GM06990 (cell line): Measurements from ENCODE around the gene PKN2.

Experiments
- DNase-seq: peaks from one replicate; pipeline ENCODE4 v3.0.0-alpha.2; 2011; ENCODE audit not compliant: insufficient read length; ENCODE audit errors: extremely low read depth
- H3K27me3 ChIP-seq: replicated peaks from 2 replicates; pipeline ENCODE4 v1.6.0; 2011; ENCODE audit warnings: low read length; ENCODE audit not compliant: control insufficient read depth, insufficient read depth
- H3K36me3 ChIP-seq: 2 replicates; pipeline ENCODE4 v1.5.1; 2011; ENCODE audit warnings: low read length; ENCODE audit not compliant: control insufficient read depth, insufficient read depth
- H3K4me3 ChIP-seq: replicated peaks from 2 replicates; pipeline ENCODE4 v1.5.1; 2011; ENCODE audit warnings: low read depth, mild to moderate bottlenecking, control low read depth, low read length
- CTCF ChIP-seq: IDR thresholded peaks from 2 replicates; pipeline ENCODE4 v1.5.1; 2011; ENCODE audit warnings: low read length, control low read depth, mild to moderate bottlenecking, inconsistent platforms; ENCODE audit not compliant: insufficient read depth, poor library complexity, severe bottlenecking

The PKN2 gene

GRCh38 chr1:88683541-88684481, at the start of gene PKN2:
Gene PKN2, plus strand, starts transcription at chr1:88684273. Its CDS starts 308 bp downstream, at chr1:88684581.
- no peaks in the 10 kb centered on the region for H3K27me3 ChIP-seq
- peak within 1 kb of the TSS; percentile 76 for H3K4me3 ChIP-seq
- no peaks in the 10 kb centered on the region for H3K36me3 ChIP-seq
- TF ChIP-seq CTCF = peak; percentile 11
- DNase-seq = peak; percentile 99

GRCh38 chr1:88634538-88634937, 49.5 kb upstream of the PKN2 start:
- no peak overlapping the region for H3K4me3 ChIP-seq
- no peaks in the 10 kb centered on the region for H3K27me3 ChIP-seq
- no peak for DNase-seq
- no peak for TF ChIP-seq CTCF
- H3K36me3 ChIP-seq = no peaks in the 10 kb centered on the region

GRCh38 chr1:88640060-88640459, 44.0 kb upstream of the PKN2 start:
- no peak for DNase-seq
- TF ChIP-seq CTCF = no peak
- Histone ChIP-seq H3K4me3 (no peak overlapping the region), H3K36me3 (no peaks in the 10 kb centered on the region), H3K27me3 (no peaks in the 10 kb centered on the region; the same call in 1 of the 2 replicates)

GRCh38 chr1:88645886-88646285, 38.2 kb upstream of the PKN2 start:
- no peak for TF ChIP-seq CTCF
- Histone ChIP-seq H3K4me3 (no peak overlapping the region), H3K27me3 (no peaks in the 10 kb centered on the region; the same call in 1 of the 2 replicates), H3K36me3 (no peaks in the 10 kb centered on the region)
- DNase-seq = no peak

GRCh38 chr1:88646476-88647248, 37.4 kb upstream of the PKN2 start:
- Histone ChIP-seq H3K36me3 (no peaks in the 10 kb centered on the region), H3K4me3 (no peak overlapping the region), H3K27me3 (no peaks in the 10 kb centered on the region; the same call in 1 of the 2 replicates)
- no peak for TF ChIP-seq CTCF
- no peak for DNase-seq
